ENCODE data around the gene HMGN4.

The HMGN4 gene

DNA sequence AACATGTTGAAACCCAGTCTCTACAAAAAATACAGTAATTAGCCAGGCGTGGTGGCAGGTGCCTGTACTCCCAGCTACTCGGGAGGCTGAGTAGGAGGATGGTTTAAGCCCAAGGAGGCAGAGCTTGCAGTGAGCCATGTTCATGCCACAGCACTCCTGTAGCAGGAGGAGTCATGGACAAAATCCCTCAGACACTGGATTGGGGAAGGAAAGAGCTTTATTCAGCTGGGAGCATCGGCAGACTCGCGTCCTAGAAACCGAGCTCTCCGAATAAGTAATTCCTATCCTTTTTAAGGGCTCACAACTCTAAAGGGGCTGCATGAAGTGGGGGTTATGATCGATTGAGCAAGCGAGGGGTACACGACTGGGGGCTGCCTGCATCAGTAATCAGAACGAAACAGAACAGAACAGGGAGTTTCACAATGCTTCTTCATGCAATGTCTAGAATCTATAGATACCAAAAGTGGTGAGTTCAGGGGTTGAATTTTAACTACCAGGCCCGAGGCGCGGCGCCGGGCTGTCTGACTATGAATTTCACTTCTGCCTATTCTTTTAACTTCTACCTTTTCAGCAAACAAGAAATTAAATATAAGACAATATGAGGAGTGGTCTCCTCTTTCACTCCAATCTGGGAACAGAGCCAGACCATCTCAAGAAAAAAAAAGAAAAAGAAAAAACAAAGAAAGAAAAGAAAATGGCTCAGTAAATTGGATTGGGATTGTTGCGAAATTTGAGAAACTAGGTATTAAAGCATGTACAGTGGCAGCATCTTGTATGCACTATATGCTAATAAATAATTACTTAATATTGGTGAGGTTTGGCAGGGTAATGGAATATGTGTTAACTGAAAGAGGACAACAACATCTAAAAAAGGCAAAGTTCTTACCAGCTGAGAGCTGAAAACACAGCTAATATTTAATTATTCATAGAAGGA is 23.6 kb downstream of the HMGN4 start:
- TF ChIP-seq JUND (IDR thresholded peaks at IDR 0.05; ENCODE audit: low read depth), result no peak
- in situ Hi-C loops (cut with HindIII; ENCODE audit: low pct_unique_long_range_greater_than_20kb, low sequenced_read_pairs), result no loop called here
- DNase-seq (ENCODE audit: low read depth in 1 of 2, low spot score in 1 of 2), result no peak

DNA sequence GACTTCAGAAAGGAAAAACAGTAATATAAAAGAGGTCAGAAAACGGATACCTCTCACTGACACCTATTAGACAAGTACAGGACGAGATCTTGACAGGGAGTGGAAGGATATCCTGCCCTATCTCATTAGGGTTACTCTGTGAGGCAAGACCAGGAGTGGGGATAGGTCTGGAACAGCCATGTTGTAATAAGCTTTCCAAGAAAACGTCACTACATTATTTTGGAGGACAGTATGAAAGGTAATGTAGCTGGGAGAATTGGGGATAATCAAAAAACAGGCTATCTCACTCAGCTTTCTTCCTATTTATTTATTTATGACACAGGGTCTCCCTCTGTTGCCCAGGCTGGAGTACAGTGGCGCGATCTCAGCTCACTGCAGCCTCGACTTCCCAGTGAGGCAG is 25.3 kb downstream of the HMGN4 start:
- no peak for TF ChIP-seq JUND (IDR thresholded peaks at IDR 0.05; ENCODE audit: low read depth)
- in situ Hi-C loops (cut with HindIII; ENCODE audit: low pct_unique_long_range_greater_than_20kb, low sequenced_read_pairs), result no loop called here
- no peak for DNase-seq (ENCODE audit: low read depth in 1 of 2, low spot score in 1 of 2)

- TF ChIP-seq JUND (IDR thresholded peaks at IDR 0.05; ENCODE audit: low read depth), result no peak
- in situ Hi-C loops (cut with HindIII; ENCODE audit: low pct_unique_long_range_greater_than_20kb, low sequenced_read_pairs), result no loop called here
- peak in 1 of 2 experiments; percentile 94 for DNase-seq (ENCODE audit: low read depth in 1 of 2, low spot score in 1 of 2)
Observed at GRCh38 chr6:26568601-26569432, 30.7 kb downstream of the HMGN4 start.

- DNase-seq (ENCODE audit: low read depth in 1 of 2, low spot score in 1 of 2), result no peak
- in situ Hi-C loops (cut with HindIII; ENCODE audit: low pct_unique_long_range_greater_than_20kb, low sequenced_read_pairs), result no loop called here
- no peak for TF ChIP-seq JUND (IDR thresholded peaks at IDR 0.05; ENCODE audit: low read depth)
Observed at GRCh38 chr6:26569433-26569764, 31.2 kb downstream of the HMGN4 start.

DNA sequence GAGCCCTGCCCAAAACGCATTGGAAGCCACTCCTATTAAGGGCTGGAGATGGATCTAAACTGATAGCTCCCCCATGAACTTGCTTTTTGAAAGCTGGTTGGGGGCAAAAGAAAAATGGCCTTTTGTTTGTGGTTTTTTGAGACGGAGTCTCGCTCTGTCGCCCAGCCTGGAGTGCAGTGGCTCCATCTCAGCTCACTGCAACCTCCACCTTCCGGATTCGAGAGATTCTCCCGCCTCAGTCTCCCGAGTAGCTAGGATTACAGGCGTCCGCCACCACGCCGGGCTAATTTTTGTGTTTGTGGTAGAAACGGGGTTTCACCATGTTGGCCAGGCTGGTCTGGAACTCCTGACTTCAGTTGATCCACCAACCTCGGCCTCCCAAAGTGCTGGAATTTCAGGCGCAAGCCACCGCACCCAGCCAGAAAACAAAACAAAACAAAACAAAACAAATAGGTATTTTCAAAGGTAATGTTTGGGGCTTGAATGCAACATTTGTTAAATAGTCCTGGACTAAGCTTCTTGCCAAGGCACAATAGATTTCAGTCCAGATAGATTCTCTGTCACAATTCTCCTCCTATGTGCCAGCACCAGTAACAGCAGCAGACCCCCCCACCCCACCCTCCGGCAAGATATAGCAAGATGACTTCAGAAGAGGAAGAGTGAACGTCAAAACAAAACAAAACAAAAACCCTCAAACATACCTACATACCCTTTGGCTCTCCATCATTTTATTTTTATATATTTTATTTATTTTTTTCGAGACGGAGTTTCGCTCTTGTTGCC is 32.1 kb downstream of the HMGN4 start:
- peak in 1 of 2 experiments; percentile 22 for DNase-seq (ENCODE audit: low read depth in 1 of 2, low spot score in 1 of 2)
- in situ Hi-C loops (cut with HindIII; ENCODE audit: low pct_unique_long_range_greater_than_20kb, low sequenced_read_pairs), result no loop called here
- no peak for TF ChIP-seq JUND (IDR thresholded peaks at IDR 0.05; ENCODE audit: low read depth)

GRCh38 chr6:26571592-26572296 is 33.6 kb downstream of the HMGN4 start:
- no peak for TF ChIP-seq JUND (IDR thresholded peaks at IDR 0.05; ENCODE audit: low read depth)
- in situ Hi-C loops (cut with HindIII; ENCODE audit: low pct_unique_long_range_greater_than_20kb, low sequenced_read_pairs), result no loop called here
- peak in 1 of 2 experiments; percentile 87 for DNase-seq (ENCODE audit: low read depth in 1 of 2, low spot score in 1 of 2)

DNA sequence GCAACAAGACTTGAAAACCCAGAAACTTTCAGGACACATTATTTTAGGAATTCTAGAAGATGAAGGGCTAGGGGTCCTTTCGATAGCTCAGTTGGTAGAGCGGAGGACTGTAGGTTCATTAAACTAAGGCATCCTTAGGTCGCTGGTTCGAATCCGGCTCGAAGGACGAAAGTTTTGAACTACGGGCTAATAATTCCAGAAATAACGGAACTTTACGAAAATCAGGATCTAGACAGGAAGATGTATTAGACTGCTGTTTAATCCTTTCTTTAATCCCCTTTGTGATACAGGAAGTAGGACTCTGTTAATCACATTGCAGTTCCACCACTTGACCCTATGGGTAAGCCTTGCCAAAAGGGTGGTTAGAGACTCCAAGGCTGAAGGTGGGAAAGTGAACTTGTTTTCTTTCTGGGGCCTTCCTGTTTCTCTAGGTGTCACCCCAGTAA is 37.4 kb downstream of the HMGN4 start:
- in situ Hi-C loops (cut with HindIII; ENCODE audit: low pct_unique_long_range_greater_than_20kb, low sequenced_read_pairs), result no loop called here
- DNase-seq (ENCODE audit: low read depth in 1 of 2, low spot score in 1 of 2), result no peak
- no peak for TF ChIP-seq JUND (IDR thresholded peaks at IDR 0.05; ENCODE audit: low read depth)

DNA sequence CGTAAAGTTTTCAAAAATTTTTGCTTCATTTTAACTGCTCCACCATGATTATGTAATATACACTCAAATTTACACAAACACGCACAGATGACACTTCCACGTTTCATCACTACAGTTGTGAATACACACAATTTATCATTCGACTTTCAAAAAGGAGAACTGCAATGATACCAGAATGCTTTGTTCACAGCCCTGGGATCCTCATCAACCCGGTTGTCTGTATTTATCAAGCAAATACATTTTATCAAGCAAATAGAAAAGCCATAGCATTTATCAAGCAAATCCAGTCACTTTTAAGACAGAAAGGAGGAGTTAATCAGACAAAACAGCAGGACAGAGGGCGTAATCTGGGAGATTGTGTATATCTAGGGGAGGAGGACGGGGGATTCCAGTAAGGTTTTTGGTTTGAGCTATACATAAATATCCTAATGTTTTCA is 38.3 kb downstream of the HMGN4 start:
- TF ChIP-seq JUND (IDR thresholded peaks at IDR 0.05; ENCODE audit: low read depth), result no peak
- in situ Hi-C loops (cut with HindIII; ENCODE audit: low pct_unique_long_range_greater_than_20kb, low sequenced_read_pairs), result no loop called here
- no peak for DNase-seq (ENCODE audit: low read depth in 1 of 2, low spot score in 1 of 2)

- peak in 1 of 2 experiments; percentile 34 for DNase-seq (ENCODE audit: low read depth in 1 of 2, low spot score in 1 of 2)
- in situ Hi-C loops (cut with HindIII; ENCODE audit: low pct_unique_long_range_greater_than_20kb, low sequenced_read_pairs), result no loop called here
- TF ChIP-seq JUND (IDR thresholded peaks at IDR 0.05; ENCODE audit: low read depth), result no peak
Observed at GRCh38 chr6:26576929-26577719, 39.0 kb downstream of the HMGN4 start.

GRCh38 chr6:26577720-26578072 is 39.5 kb downstream of the HMGN4 start:
- no peak for TF ChIP-seq JUND (IDR thresholded peaks at IDR 0.05; ENCODE audit: low read depth)
- no peak for DNase-seq (ENCODE audit: low read depth in 1 of 2, low spot score in 1 of 2)
- in situ Hi-C loops (cut with HindIII; ENCODE audit: low pct_unique_long_range_greater_than_20kb, low sequenced_read_pairs), result no loop called here

DNA sequence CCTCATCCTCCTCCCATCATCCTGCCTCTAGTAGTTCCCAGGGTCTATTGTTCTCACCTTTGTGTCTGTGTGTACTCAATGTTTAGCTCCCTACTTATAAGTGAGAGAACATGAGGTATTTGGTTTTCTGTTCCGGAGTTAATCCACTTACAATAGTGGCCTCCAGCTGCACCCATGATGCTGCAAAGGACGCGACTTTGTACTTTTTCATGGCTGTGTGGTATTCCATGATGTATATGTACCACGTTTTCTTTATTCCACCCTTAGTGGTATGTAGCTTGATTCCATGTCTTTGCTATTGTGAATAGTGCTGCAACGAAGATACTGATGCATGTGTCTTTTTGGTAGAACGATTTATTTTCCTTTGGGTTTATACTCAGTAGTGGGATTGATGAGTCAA is 40.1 kb downstream of the HMGN4 start:
- in situ Hi-C loops (cut with HindIII; ENCODE audit: low pct_unique_long_range_greater_than_20kb, low sequenced_read_pairs), result no loop called here
- DNase-seq (ENCODE audit: low read depth in 1 of 2, low spot score in 1 of 2), result no peak
- TF ChIP-seq JUND (IDR thresholded peaks at IDR 0.05; ENCODE audit: low read depth), result no peak
